IMR-90 (cell line): ENCODE results near the gene PIH1D1. TPM values are rescaled to one million over a fixed set of nuclear protein-coding genes. Genes with fewer than 3 reads are reported as not detected.

Experiments
- ATAC-seq: fragments of 200-7000 bp; cut with Tn5 transposase; 2 replicates; pipeline ENCODE4 v1.9.1; 2020; ENCODE audit warnings: low read depth, mild to moderate bottlenecking, moderate library complexity
- BruUV-seq: library from RNA; stranded (reverse); fragments of 400-500 nt; replicated peaks from 2 replicates; lab custom pipeline; 2021; lab: Mats Ljungman, UMichigan
- CTCF ChIA-PET: fragments of 300-600 bp; formaldehyde crosslinking; extraction: SDS; loops from one replicate; lab custom pipeline; 2021; ENCODE audit warnings: antibody characterized with exemption; lab: Yijun Ruan, JAX
- POLR2A ChIA-PET: fragments of 300-600 bp; sonication (Branson Sonifier 250); formaldehyde crosslinking; loops from one replicate; lab custom pipeline; 2022; ENCODE audit warnings: antibody characterized with exemption; ENCODE audit not compliant: unreplicated experiment; lab: Charles Lee
- DNase-seq: peaks from one replicate; pipeline ENCODE4 v3.0.0; 2013
- H2AFZ ChIP-seq: replicated peaks from 2 replicates; pipeline ENCODE3; 2013; ENCODE audit warnings: low read length, mild to moderate bottlenecking; ENCODE audit not compliant: poor library complexity
- H2AK5ac ChIP-seq: 2 replicates; pipeline ENCODE4 v1.6.1; 2013; ENCODE audit warnings: low read depth, low read length, inconsistent platforms
- H2AK9ac ChIP-seq: replicated peaks from 2 replicates; pipeline ENCODE3; 2013; ENCODE audit warnings: mild to moderate bottlenecking, low read depth, low read length, moderate library complexity; ENCODE audit not compliant: poor library complexity
- H2BK120ac ChIP-seq: 2 replicates; pipeline ENCODE4 v1.6.1; 2013; ENCODE audit warnings: low read depth, low read length, inconsistent platforms
- H2BK15ac ChIP-seq: 3 replicates; pipeline ENCODE4 v1.6.1; 2013; ENCODE audit warnings: low read depth, low read length, inconsistent platforms
- H2BK20ac ChIP-seq: 2 replicates; pipeline ENCODE4 v1.6.1; 2013; ENCODE audit warnings: low read depth, mild to moderate bottlenecking, inconsistent platforms, low read length, moderate library complexity
- H2BK5ac ChIP-seq: 2 replicates; pipeline ENCODE4 v1.6.1; 2013; ENCODE audit warnings: mild to moderate bottlenecking, low read depth, low read length, inconsistent platforms; ENCODE audit not compliant: poor library complexity, severe bottlenecking
- H3K14ac ChIP-seq: replicated peaks from 2 replicates; pipeline ENCODE4 v1.6.1; 2013; ENCODE audit warnings: low read depth, low read length, inconsistent platforms
- H3K18ac ChIP-seq: 2 replicates; pipeline ENCODE4 v1.6.1; 2013; ENCODE audit warnings: low read depth, low read length, control low read depth
- H3K23ac ChIP-seq: 2 replicates; pipeline ENCODE4 v1.6.1; 2013; ENCODE audit warnings: low read depth, low read length, inconsistent platforms
- H3K27ac ChIP-seq: 2 replicates; pipeline ENCODE4 v1.5.1; 2013; ENCODE audit warnings: mild to moderate bottlenecking, control low read depth, low read length; ENCODE audit not compliant: insufficient read depth
- H3K27me3 ChIP-seq: 2 replicates; pipeline ENCODE4 v1.6.1; 2013; ENCODE audit warnings: low read length; ENCODE audit not compliant: control insufficient read depth, insufficient read depth
- H3K36me3 ChIP-seq: 2 replicates; pipeline ENCODE4 v1.6.1; 2013; ENCODE audit warnings: low read length, mixed read lengths; ENCODE audit not compliant: control insufficient read depth, insufficient read depth
- H3K4ac ChIP-seq: 2 replicates; pipeline ENCODE4 v1.6.1; 2013; ENCODE audit warnings: low read depth, low read length, inconsistent platforms
- H3K4me1 ChIP-seq: 2 replicates; pipeline ENCODE4 v1.6.1; 2013; ENCODE audit warnings: low read length, mixed read lengths; ENCODE audit not compliant: control insufficient read depth, insufficient read depth
- H3K4me2 ChIP-seq: 2 replicates; pipeline ENCODE4 v1.6.1; 2013; ENCODE audit warnings: low read depth, mild to moderate bottlenecking, control low read depth, low read length, moderate library complexity
- H3K4me3 ChIP-seq: 2 replicates; pipeline ENCODE4 v1.5.1; 2013; ENCODE audit warnings: low read depth, mild to moderate bottlenecking, control low read depth, low read length, moderate library complexity; ENCODE audit not compliant: insufficient read depth
- H3K56ac ChIP-seq: 2 replicates; pipeline ENCODE4 v1.6.1; 2013; ENCODE audit warnings: low read length, inconsistent platforms; ENCODE audit not compliant: insufficient read depth; ENCODE audit errors: extremely low read depth
- H3K79me1 ChIP-seq, 2 experiments: 2 replicates each; pipeline ENCODE4 v1.6.1; 2013; ENCODE audit warnings: low read length in 2 of 2, inconsistent platforms in 1 of 2, low read depth in 1 of 2
- H3K9ac ChIP-seq: 2 replicates; pipeline ENCODE4 v1.6.1; 2013; ENCODE audit warnings: low read depth, low read length, control low read depth
- H3K9me1 ChIP-seq: 2 replicates; pipeline ENCODE4 v1.6.1; 2013; ENCODE audit warnings: low read length, inconsistent platforms; ENCODE audit not compliant: insufficient read depth
- H3K9me3 ChIP-seq: 2 replicates; pipeline ENCODE4 v1.6.1; 2013; ENCODE audit warnings: low read length; ENCODE audit not compliant: control insufficient read depth, insufficient read depth
- H4K20me1 ChIP-seq: 2 replicates; pipeline ENCODE4 v1.6.1; 2013; ENCODE audit warnings: low read length, inconsistent platforms; ENCODE audit not compliant: insufficient read depth
- H4K5ac ChIP-seq: 2 replicates; pipeline ENCODE4 v1.6.1; 2013; ENCODE audit warnings: mild to moderate bottlenecking, low read depth, low read length, control low read depth
- H4K8ac ChIP-seq, 2 experiments: 2 replicates each; pipeline ENCODE4 v1.6.1; 2013; ENCODE audit warnings: low read depth in 2 of 2, low read length in 2 of 2, control low read depth in 1 of 2, inconsistent platforms in 1 of 2
- H4K91ac ChIP-seq: 2 replicates; pipeline ENCODE4 v1.6.1; 2013; ENCODE audit warnings: low read depth, low read length, inconsistent platforms; ENCODE audit not compliant: insufficient read depth
- BHLHE40 ChIP-seq: fragments of 150-350 bp; IDR thresholded peaks from 2 replicates; pipeline ENCODE4 v1.6.1; 2016; ENCODE audit warnings: mild to moderate bottlenecking, low read depth, low read length
- CHD1 ChIP-seq: IDR thresholded peaks from 2 replicates; pipeline ENCODE4 v1.6.1; 2012; ENCODE audit warnings: low read depth, low read length, improper control_type of control experiment
- MAFK ChIP-seq: IDR thresholded peaks from 2 replicates; pipeline ENCODE4 v1.6.1; 2012; ENCODE audit warnings: low read depth, low read length, improper control_type of control experiment
- MXI1 ChIP-seq: IDR thresholded peaks from 2 replicates; pipeline ENCODE4 v1.6.1; 2012; ENCODE audit warnings: low read depth, mild to moderate bottlenecking, low read length, moderate library complexity, borderline replicate concordance
- POLR2A ChIP-seq: IDR thresholded peaks from 2 replicates; pipeline ENCODE4 v1.6.1; 2012; ENCODE audit warnings: mild to moderate bottlenecking, low read depth, low read length
- WGBS, 2 experiments: methylation state at CpG; one replicate each; pipeline versions ENCODE4 v1.1.5 to v1.1.7; 2013; ENCODE audit warnings: missing lambda C conversion rate in 2 of 2; ENCODE audit not compliant: insufficient read length in 1 of 2; ENCODE audit errors: extremely low coverage in 2 of 2; 5-methylcytosine and 5-hydroxymethylcytosine counted together
- dilution Hi-C: fragments of 300-500 bp; cut with HindIII; formaldehyde crosslinking; loops from one replicate; pipeline ENCODE4 v1.14.3; 2018; ENCODE audit warnings: low sequenced_read_pairs; ENCODE audit not compliant: unreplicated experiment
- in situ Hi-C: fragments of 300-500 bp; cut with MboI; formaldehyde crosslinking; loops from 3 replicates; pipeline ENCODE4 v1.14.3; 2019; ENCODE audit warnings: low sequenced_read_pairs, inconsistent platforms, mixed read lengths
- intact Hi-C: fragments of 100-400 bp; cut with micrococcal nuclease; formaldehyde crosslinking; loops from 2 replicates; pipeline ENCODE4 v1.10.0; 2022
- polyA plus RNA-seq, 3 experiments: library from polyadenylated mRNA; depleted of rRNA; stranded (reverse); fragments of >200 nt; gene quantifications; 2 replicates each; pipeline ENCODE4 v1.2.3, GENCODE V29; 2012; ENCODE audit warnings: low replicate concordance in 1 of 3
- total RNA-seq: library from RNA; depleted of rRNA; stranded (reverse); fragments of >200 nt; gene quantifications from 2 replicates; pipeline ENCODE4 v1.2.3, GENCODE V29; 2012
- TF ChIP-seq, protein P1 (sequence below): fragments of 150-350 bp; IDR thresholded peaks from 2 replicates; pipeline ENCODE4 v1.6.1; 2016; ENCODE audit warnings: low read depth, mild to moderate bottlenecking, low read length, moderate library complexity, borderline replicate concordance

PIH1D1 gene
- total and polyA plus RNA-seq, 2 of the 4 experiments (the other 2 are of a cell fraction) = 77.9 to 122 TPM

DNA sequence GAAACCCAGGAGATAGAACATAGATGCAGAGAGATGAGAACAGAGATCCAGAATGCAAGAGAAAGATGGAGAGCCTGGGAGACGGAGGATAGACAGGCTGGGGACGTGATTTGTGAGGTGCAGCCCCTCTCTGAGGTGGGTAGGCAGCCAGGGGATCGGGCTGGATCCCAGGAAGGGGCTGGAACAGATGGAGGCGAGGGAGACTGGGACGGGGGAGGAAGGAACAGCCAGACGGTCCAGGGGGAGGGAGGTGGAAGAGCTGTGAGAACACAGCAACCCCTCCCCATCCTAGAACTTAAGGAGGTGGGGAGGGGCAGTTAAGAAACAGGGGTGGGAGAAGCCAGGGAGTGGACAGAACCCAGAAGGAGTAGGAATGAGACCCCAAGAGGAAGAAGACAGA lies 13.4 kb downstream of the PIH1D1 start:
- Histone ChIP-seq H3K4me3 (no peak overlapping the region), H2BK15ac (no peak overlapping the region), H3K23ac (no peak overlapping the region), H3K79me1 (no peaks in the 10 kb centered on the region), H4K8ac (no peak overlapping the region), H2AK5ac (no peak overlapping the region), H2AK9ac (no peak overlapping the region), H3K4me2 (no peak overlapping the region), H3K9ac (no peak overlapping the region), H3K56ac (no peak overlapping the region), H2BK5ac (no peak overlapping the region), H2BK120ac (no peak overlapping the region), H3K9me1 (no peaks in the 10 kb centered on the region), H3K9me3 (peaks cover 5% of the 10 kb centered on the region), H3K14ac (no peak overlapping the region), H3K27ac (no peak overlapping the region), H3K4me1 (no peaks in the 10 kb centered on the region), H4K20me1 (peaks cover 3% of the 10 kb centered on the region; the same call in 1 of the 2 replicates), H3K27me3 (peaks cover 89% of the 10 kb centered on the region), H4K5ac (no peak overlapping the region), H3K18ac (no peak overlapping the region), H3K36me3 (no peaks in the 10 kb centered on the region), H4K91ac (no peak overlapping the region), H2AFZ (no peak overlapping the region), H3K4ac (no peak overlapping the region), H2BK20ac (no peak overlapping the region)
- ATAC-seq = no peak
- ChIA-PET CTCF (no interaction called here), POLR2A (no interaction called here)
- dilution Hi-C loops = no loop called here
- no peak for TF ChIP-seq MXI1
- no peak for TF ChIP-seq MAFK
- TF ChIP-seq CHD1 = no peak
- no peak for TF ChIP-seq POLR2A
- TF ChIP-seq BHLHE40 = no peak
- TF ChIP-seq, protein P1, sequence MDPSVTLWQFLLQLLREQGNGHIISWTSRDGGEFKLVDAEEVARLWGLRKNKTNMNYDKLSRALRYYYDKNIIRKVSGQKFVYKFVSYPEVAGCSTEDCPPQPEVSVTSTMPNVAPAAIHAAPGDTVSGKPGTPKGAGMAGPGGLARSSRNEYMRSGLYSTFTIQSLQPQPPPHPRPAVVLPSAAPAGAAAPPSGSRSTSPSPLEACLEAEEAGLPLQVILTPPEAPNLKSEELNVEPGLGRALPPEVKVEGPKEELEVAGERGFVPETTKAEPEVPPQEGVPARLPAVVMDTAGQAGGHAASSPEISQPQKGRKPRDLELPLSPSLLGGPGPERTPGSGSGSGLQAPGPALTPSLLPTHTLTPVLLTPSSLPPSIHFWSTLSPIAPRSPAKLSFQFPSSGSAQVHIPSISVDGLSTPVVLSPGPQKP = no peak
- in situ Hi-C loops = loop anchor here (10.0 kb wide), 1 partner anchor 173 kb away; no protein-coding TSS in a partner anchor
- 7% methylated on average over 2 of the region's 6 CpGs; no CpG with 5 or more reads in 1 of the 2 experiments for WGBS, 2 experiments
- BruUV-seq = no TSS peak
- no peak for DNase-seq
- intact Hi-C loops = no loop called here
